Activated T-helper 1 cell treated with Interleukin-2 at 50 U/mL for 16 hours (primary cell): ENCODE data around the gene USP36.
A peak's percentile ranks its signal among the peaks of the same experiment; 100 is the strongest.
"Not testable (repeated sequence)": the region's sequence is repeated elsewhere in the genome, so short reads cannot be mapped to it uniquely, and the experiment has no call there.

Experiments used
- DNase-seq: peaks from one replicate; pipeline ENCODE4 v3.0.0-alpha.2; 2020; ENCODE audit warnings: low read depth

USP36 gene

DNA sequence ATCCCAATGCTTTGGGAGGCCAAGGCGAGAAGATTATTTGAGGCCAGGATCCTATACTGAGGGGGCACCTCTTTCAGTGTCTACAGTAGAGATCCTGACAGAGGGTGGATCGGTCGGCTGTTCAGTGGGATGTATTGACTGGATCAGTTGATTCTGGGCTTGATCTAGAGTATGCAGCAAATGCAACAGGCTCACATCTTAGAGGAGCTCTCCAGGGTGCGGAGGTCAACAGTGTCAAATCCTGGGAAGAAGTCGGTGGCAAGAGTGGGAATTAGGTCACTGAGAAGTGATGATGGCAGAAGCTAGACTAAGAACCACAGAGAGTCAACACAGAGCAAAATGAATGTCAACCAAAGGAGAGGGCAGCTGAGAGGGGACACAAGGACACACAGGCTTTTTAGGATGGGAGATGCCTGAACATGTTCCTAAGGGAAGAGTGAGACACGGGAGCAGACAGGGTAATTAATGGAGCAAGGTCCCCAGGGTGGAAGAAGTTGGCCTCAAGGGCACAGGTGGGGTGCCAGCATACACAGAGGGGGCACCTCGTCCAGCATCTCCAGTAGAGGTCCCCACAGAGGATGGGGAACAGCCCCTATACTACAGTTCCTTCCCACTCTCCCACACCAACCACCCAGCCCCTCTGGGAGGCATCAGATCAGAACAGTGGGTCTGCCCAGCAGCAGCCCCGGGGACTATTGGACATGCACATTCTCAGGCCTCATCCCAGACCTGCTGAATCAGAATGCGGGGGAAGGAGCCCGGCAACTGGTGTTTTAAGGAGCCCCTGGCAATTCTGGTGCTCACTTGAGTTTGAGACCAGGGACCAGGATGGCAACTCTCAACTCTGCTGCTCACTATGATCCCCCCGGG lies 48.5 kb downstream of the USP36 start:
- DNase-seq, result no peak

DNA sequence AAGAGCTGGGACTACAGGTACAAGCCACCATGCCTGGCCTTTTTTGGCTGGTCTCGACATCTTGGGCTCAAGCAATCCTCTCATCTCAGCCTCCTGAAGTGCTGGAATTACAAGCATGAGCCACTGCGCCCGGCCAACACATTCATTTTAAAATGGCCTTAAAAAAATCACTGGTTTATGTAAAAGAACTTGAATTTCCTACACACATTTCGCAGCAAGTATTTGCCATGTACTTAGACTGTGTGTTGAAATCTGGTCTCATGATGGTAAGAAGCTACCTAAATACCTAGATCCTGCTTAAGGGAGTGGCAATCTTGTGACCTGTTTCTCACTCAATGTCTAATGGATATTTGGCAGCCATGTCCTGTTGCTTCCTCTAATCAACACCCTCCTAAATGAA lies 50.1 kb downstream of the USP36 start:
- DNase-seq, result no peak

DNA sequence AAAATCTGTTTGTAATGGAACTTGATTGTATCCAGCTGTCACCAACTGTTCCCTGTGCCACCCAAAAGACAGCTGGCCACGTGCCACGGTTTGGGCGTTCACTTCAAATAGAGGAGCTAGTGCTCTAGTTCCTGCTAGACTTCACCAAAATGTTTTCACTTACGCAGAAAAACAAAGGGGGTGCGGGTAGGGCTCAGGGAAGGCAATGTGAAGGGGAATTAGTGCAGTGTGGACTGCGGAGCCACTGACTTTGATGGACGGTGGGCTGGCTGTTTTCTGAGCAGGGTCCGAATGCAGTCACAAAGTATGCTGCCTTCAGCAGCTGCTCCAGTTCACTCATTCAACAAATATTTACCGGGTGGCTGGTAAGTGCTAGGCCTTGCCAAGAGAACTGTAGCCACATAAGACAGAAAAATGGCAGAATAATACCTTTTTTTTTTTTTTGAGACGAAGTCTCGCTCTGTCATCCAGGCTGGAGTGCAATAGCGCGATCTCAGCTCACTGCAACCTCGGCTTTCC lies 50.9 kb downstream of the USP36 start:
- DNase-seq, result peak; percentile 43

DNA sequence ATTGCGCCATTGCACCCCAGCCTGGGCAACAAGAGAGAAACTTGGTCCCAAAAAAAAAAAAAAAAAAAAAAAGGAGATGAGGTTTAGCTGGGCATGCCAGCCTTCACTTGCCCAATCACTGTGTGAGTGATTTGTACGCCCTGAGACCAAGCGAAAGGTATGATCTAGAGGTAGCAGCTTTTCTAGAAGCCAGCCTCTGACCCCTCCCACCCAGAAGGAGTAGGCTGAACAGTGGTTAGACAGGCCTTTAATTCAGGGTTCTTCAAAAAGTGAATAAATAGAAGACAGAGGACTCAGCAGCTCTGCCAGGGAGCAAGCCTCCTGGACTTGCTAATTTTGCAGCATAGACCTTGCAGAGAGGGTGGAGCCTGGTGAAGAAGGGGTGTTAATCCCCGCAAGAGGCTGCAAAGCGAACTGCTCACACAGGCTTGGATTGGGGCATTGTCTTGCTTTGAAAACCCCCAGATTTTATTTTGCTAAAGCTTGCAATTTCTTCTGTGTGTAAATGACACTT lies 51.4 kb downstream of the USP36 start:
- DNase-seq, result no peak

DNA sequence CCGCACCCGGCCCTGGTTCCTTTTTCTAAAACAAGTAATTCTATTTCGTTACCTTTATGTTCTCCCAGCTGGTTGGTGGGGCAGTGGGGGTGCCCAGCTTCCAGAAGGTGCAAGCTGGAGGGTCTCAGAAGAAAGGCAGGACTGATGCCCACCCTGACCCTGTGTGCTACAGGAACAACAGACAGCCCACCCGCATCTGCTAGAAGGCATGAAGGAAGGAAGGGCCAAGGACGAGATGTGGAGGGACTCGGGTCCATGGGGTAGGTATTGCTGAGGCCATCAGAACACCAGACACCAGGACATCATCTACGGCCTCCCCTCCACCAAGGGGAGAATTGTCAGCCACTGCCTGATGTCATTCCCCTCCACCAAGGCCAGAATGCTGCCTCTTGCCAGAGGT lies 52.2 kb downstream of the USP36 start:
- DNase-seq, result no peak

DNA sequence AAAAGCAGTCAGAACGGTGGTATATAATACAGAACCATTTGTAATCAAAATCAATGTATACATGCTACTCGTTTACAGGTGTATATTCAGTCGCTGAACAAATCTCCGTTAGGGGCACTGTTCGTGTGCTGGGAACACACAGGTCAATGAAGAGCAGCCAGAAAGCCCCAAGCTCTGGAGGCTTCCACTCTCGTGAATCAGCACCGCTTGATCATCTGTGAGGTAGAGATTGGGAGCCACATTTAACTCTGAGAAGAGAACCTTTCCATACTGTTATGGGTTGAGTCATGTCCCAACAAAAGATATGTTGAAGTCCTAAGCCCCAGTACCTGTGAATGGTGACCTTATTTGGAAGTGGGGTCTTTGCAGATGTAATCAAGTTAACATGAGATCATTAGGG lies 53.2 kb downstream of the USP36 start:
- DNase-seq, result no peak

DNA sequence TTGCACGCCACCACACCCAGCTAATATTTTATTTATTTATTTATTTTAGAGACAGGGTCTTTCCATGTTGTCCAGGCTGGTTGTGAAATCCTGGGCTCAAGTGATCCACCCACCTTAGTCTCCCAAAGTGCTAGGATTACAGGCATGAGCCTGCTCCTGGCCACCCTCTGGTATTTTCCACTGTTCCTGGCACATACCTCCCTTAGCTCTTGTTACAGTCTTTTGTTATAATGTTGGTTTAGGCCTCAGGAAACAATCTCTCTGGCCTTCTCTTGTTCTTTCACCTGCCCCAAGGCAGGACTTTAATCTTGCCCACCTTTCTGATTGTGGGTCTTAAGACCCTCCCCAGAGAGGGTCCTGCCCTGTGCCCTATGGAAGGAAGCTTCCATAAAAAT lies 55.0 kb downstream of the USP36 start:
- DNase-seq, result no peak

DNA sequence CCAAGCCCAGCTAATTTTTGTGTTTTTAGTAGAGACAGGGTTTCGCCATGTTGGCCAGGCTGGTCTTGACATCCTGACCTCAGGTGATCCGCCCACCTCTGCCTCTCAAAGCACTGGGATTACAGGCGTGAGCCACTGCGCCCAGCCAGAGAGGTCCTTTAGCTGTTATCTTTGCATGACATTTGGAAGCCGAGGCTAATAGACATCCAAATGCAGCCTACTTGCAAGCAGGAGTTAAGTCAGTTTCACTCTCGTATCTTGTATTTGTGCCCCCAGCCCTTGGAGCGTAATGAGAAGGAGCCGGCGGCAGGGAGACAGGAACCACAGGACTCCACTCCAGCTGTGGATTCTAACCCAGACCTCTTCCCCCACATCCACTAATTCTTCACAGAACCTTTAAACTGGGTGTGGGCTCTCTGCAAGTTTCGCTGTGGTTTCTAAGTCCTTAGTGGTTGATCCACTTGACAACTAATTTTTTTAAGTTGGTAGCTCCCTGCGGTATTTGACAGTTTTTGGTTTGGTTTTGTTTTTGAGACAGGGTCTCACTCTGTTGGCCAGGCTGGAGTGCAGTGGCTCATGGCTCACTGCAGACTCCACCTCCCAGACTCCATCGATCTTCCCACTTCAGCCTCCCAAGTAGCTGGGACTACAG lies 55.5 kb downstream of the USP36 start:
- no peak for DNase-seq

DNA sequence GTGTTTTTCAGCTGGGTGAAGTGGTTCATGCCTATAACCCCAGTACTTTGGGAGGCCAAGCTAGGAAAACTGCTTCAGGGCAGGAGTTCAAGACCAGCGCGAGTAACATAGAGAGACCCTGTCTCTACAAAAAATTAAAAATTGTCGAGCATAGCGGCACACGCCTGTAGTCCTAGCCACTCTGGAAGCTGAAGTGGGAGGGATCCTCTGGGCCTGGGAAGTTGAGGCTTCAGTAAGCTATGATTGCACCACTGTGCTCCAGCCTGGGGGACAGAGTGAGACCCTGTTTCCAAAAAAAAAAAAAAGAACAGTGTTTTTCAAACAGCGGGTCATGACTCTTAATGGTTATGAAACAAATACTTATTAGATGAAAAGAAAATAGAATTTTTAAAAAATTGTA lies 56.3 kb downstream of the USP36 start:
- no peak for DNase-seq

DNA sequence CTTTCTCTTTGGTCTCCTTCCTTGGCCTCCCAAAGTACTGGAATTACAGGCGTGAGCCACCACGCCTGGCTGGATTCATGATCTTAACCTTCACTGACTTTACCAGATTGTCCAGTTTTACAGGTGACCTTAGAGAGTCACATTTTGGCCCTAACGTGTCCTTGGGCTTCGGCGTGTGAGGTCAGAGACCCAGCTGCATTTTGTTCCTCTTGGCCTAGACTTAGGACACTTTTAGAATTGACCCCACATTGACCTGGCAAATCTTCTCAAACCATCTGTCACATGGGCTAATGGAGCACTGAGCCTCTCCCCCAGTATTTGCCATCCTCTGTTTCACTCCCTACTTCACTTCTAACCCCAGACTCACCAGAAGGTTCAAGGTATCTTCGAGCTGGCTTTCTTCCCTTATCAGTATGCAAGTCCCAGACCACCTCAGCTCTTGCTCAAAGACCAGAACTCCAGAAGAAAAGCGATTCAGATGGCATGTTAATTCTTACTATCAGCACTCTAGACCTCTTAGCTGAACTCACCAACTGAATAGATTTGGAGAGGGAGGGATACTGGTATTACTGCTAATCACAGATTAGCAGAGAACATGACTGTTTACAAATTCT lies 56.8 kb downstream of the USP36 start:
- no peak for DNase-seq

DNA sequence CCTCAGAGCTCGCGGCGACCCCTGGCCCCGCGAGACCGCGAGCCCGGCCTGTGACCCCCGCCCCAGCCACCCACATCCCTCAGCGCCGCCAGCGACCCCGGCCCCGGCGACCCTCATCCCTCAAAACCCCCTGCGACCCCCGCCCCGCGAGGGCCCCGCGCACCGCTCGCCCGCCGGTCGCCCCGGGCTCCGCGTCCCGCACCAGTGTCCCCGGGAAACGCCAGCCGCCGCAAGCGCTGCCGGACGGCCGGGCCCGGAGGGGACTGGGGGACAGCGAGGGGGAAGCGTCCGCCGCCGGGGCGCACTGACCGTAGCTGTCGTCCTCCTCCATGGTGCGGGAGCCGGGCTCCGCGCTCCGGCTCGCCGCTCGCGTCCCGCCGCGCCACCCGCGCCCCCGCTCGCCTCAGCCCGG lies 58.7 kb downstream of the USP36 start, which contains the start of gene CYTH1:
TSS of gene CYTH1 (minus strand) at position 381 of the 412 bp plus-strand sequence. CDS start at position 331, 50 bp downstream.
- DNase-seq, result no peak

DNA sequence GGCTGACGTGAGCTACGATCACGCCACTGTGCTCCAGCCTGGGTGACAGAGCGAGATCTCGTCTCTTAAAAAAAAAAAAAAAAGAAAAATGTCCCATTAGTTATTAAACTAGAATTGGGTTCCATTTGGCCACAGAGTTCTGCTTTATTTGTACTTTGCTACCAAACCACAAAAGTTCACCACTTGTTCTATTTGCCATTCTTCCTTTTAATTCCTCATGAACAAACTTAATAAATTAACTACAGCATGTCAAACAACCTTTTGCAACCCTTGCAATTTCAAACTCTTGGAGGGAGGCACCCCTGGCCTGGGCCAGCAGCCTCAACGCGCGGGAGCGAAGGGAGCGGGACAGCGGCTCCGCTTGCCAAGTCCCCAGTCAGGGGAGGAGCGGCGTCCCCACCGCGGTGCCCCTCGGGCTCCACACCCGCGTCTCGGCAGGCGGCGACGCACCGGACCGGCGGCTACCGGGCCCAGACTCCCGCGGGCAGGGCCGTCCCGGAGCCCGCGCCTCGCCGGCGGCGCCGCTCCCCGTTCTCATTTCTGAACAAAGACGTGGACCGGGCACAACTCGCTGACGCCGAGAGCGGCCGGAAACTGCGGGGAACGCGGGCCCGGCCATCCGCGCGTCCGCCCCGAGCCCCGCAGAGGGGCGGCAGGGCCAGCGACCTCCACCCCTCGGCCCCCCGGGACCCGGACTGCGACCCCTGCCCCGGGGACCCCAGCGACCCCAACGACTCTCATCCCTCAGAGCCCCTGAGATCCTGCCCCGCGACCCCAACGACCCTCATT lies 59.3 kb downstream of the USP36 start:
- DNase-seq, result no peak

DNA sequence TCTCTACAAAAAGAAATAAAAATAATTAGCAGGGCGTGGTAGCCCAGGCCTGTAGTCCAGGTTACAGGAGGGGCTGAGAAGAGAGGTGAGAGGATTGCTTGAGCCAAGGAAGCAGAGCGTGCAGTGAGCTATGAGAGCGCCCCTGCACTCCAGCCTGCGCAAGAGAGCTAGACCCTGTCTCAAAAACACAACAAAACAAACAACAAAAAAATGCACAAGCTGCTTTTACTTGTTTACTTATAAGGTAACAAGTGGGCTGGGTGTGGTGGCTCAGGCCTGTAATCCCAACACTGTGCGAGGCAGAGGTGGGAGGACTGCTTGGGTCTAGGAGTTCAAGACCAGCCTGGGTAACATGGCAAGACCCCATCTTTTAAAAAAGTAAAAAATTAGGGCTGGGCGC lies 60.3 kb downstream of the USP36 start:
- no peak for DNase-seq

DNA sequence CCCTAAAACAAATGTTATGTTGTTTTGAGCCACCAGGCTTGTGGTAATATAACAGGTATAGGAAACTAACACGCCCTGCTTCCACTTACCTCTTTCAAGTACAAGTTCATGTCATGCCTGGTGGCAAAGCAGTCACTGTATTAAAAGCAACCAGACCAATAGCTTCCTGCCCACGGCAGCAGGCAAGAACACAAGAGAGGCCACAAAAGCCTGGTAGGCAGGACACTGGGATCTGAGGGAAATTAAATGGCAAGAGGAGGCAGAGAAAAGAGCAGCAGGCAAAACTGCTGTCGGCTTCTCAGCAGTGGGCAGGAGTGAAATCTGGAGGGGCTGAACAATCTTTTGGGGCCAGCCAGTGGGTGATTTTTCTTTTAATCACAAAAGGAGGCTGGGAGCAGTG lies 60.8 kb downstream of the USP36 start:
- peak; percentile 44 for DNase-seq

DNA sequence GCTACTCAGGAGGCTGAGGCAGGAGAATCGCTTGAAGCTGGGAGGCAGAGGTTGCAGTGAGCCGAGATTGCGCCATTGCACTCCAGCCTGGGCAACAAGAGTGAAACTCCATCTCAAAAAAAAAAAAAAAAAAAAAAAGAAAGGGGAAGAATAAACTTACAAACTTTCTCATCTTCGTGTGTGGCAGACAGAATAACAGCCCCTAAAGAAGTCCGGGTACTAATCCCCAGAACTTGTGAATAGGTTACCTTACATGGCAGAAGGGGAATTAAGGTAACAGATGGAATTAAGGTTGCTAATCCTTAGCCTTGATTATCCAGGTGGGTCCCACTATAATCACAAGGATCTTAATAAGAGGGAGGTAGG lies 61.3 kb downstream of the USP36 start:
- not testable (repeated sequence) for DNase-seq

DNA sequence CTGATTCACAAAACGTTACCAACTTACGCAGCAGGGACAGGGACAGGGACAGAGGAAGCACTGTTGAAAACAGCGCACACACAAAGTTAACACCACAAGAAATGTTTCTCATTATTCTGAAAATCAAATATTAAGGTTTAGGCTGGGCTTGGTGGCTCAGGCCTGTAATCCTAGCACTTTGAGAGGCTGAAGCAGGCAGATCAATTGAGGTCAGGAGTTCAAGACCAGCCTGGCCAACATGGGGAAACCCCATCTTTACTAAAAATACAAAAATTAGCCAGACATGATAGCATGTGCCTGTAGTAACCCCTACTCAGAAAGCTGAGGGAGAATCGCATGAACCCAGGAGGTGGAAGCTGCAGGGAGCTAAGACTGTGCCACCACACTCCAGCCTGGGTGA lies 62.7 kb downstream of the USP36 start:
- DNase-seq, result no peak

DNA sequence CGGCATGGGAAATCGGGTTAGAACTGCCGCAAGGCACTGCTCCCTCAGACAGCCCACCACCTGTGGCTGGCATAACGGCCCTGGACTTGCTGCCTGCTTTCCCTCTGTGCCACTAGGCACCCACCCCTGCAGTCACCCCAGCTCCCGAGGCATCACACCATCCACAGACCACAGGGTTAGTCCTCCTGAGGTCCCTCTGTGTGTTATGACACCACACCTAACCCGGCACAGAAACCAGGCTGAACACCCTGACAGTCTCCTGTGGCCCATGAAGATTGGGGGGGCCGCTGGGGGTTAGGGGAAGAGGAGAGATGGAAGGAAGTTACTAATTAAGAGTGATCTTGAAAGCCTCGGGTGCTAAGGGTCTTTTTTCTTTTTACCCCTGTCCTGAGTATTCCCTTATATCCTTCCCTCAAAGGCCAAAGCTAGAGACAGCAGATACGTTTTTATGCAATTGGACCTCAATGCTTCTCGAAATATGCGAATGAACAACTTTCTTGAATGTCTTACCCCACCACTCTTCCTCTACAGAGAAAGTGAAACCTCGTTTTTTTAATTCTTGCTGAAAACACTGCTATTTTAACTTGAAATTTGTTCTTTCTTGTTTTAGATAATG lies 65.5 kb downstream of the USP36 start:
- no peak for DNase-seq

DNA sequence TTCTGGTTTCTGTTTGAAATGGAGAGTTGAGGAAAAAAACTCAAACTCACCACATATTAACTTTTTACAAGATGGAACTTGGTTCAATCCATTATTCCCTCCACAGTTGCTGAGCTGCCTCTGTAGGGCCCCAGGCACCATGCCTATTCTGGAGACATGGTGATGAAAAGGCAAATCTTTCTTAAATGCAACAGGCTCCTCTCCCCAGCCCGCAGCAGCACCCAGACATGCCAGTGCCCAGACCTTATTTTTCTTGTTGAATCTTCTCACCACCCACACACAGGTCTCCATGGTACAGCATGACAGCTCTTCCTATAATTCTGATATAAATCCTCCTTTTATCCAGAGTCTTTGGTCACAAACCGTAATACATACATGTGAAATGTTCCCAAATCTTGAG lies 66.2 kb downstream of the USP36 start:
- DNase-seq, result no peak

DNA sequence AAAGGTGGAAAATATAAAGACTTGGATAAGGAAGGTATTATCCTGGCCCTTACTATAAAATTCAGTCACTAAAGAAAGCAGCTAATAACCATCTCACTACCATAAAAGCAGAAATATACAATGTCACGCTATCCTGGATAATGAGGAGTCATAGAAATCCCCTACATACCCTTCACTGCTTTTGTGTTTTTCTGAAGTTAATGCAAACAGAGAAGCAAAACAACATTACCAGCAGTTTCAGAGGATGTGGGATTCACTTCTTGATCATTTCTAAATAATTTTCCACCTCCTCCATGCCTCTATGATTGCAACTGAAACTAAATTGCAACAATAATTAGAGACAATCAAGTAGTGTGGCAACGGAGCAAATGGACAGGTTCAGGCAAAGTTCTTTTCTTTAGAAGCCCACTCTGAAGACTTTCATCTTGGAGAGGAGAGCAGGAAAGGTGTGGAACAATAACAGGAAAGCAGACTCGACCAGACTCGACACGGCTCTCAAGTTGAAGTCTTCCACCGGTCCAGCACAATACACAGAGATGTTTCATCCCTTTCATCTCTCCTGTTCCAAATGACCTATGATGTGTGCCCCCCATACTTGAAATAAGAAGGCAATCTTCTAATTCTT lies 68.7 kb downstream of the USP36 start:
- DNase-seq, result no peak

DNA sequence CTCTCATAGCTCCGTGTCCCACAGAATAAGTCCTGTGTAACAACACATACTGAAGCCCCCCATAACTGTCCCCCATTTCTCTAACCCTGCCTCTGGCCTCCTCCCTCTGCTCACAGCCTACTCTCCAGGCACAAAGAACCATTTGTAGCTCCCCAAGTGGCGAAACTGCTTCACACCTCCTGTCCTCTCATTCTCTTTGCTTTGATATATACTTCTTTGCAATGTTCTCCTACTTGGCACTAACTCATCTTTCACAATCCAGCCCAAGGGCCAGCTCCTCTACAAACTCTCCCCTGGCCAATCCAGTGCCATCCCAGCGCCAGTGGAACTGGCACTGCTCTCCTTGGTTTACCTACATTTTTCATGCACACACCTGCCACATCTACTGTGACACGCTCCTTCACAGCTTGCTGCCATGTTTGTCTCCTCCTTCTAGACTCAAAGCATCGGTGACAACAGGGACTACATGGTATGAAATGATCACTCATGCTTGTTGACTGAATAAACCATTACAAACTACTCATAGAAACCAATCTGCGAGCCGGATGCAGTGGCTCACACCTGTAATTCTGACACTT lies 71.3 kb downstream of the USP36 start:
- no peak for DNase-seq

DNA sequence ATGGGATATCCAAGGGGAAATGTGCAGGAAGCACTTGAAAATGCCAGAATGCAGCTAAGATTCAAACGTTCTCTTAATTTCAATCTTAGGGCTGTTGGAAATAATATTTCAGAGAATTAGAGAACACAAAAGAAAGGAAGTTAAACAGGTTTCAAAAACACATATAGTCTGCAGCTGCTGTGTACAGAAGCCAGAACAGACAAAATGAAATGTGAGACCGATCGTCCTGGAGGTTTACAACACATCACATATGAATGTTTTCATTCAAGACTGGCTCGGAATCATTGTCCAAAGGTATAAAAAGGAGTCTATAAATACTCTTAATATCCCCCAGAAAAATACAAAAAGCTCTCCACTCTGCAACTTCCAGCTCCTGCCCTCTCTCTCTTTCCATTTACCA lies 72.8 kb downstream of the USP36 start:
- DNase-seq, result no peak
